Activated T-cell treated with anti-CD3 and anti-CD28 coated beads for 24 hours (primary cell): ENCODE results near the gene ALAD.
"Not testable (repeated sequence)": the region's sequence is repeated elsewhere in the genome, so short reads cannot be mapped to it uniquely, and the experiment has no call there.

Source experiments
- DNase-seq: peaks from one replicate; pipeline ENCODE4 v3.0.0-alpha.2; 2020; ENCODE audit warnings: low read depth

Gene ALAD

GRCh38 chr9:113398796-113399195, 2.3 kb downstream of the ALAD start:
- no peak for DNase-seq

- no peak for DNase-seq
These were observed 3.9 kb downstream of the ALAD start for GRCh38 chr9:113397203-113397631.

GRCh38 chr9:113395000-113395861, 5.9 kb downstream of the ALAD start:
- no peak for DNase-seq

GRCh38 chr9:113393281-113393680, 7.8 kb downstream of the ALAD start:
- no peak for DNase-seq

- no peak for DNase-seq
These were observed 9.2 kb downstream of the ALAD start for GRCh38 chr9:113391917-113392316.

- no peak for DNase-seq
These were observed 10.7 kb downstream of the ALAD start for GRCh38 chr9:113390192-113390960.

- DNase-seq: no peak
These were observed 11.6 kb downstream of the ALAD start for GRCh38 chr9:113389451-113389850.

GRCh38 chr9:113388833-113389232, 12.3 kb downstream of the ALAD start:
- no peak for DNase-seq

- DNase-seq: no peak
These were observed 13.4 kb downstream of the ALAD start for GRCh38 chr9:113387560-113388230.

- DNase-seq: no peak
These were observed 14.3 kb downstream of the ALAD start for GRCh38 chr9:113386571-113387393.

GRCh38 chr9:113381909-113382411, 19.1 kb downstream of the ALAD start:
- no peak for DNase-seq

GRCh38 chr9:113381441-113381840, 19.6 kb downstream of the ALAD start:
- not testable (repeated sequence) for DNase-seq

GRCh38 chr9:113380869-113381378, 20.2 kb downstream of the ALAD start:
- no peak for DNase-seq

- DNase-seq: not testable (repeated sequence)
These were observed 21.3 kb downstream of the ALAD start for GRCh38 chr9:113379829-113380210.

GRCh38 chr9:113379094-113379828, 21.8 kb downstream of the ALAD start:
- not testable (repeated sequence) for DNase-seq

- peak; percentile 60 for DNase-seq
These were observed 24.2 kb downstream of the ALAD start, which contains the start of gene HDHD3 for GRCh38 chr9:113376634-113377567. Gene HDHD3 (minus strand): TSS chr9:113376986. CDS start chr9:113374354, 2,632 bp downstream.

- DNase-seq: no peak
These were observed 25.7 kb downstream of the ALAD start for GRCh38 chr9:113375057-113376023.
